Choroid plexus epithelial cell (primary cell): ENCODE measurements around the gene PPP1R14C.

Source experiments
- DNase-seq: peaks from one replicate; pipeline ENCODE4 v3.0.0-alpha.2; 2010; ENCODE audit warnings: low read depth
- H3K4me3 ChIP-seq: 2 replicates; pipeline ENCODE4 v1.5.1; 2011; ENCODE audit warnings: low read depth, mild to moderate bottlenecking, control low read depth, low read length, moderate library complexity
- TF ChIP-seq, protein P1 (sequence below): conservative IDR thresholded peaks from 2 replicates; pipeline ENCODE4 v1.5.1; 2011; ENCODE audit warnings: low read depth, mild to moderate bottlenecking, control low read depth, inconsistent platforms, low read length, moderate library complexity

Gene PPP1R14C

DNA sequence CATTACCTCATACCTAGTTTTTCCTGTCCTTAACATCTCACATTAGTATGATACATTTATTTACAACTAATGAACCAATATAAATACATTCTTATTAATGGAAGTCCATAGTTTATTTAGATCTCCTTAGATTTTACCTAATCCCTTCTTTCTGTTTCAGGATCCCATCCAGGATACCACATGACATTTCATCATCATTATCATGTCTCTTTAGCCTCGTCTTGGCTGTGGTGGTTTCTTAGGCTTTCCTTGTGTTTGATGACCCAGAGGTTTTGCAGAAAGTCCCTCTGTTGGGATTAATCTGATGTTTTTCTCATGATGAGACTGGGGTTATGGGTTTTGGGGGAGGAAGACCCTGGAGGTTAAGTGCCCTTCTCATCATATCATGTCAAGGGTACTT is 136.7 kb downstream of the PPP1R14C start:
- TF ChIP-seq, protein P1, sequence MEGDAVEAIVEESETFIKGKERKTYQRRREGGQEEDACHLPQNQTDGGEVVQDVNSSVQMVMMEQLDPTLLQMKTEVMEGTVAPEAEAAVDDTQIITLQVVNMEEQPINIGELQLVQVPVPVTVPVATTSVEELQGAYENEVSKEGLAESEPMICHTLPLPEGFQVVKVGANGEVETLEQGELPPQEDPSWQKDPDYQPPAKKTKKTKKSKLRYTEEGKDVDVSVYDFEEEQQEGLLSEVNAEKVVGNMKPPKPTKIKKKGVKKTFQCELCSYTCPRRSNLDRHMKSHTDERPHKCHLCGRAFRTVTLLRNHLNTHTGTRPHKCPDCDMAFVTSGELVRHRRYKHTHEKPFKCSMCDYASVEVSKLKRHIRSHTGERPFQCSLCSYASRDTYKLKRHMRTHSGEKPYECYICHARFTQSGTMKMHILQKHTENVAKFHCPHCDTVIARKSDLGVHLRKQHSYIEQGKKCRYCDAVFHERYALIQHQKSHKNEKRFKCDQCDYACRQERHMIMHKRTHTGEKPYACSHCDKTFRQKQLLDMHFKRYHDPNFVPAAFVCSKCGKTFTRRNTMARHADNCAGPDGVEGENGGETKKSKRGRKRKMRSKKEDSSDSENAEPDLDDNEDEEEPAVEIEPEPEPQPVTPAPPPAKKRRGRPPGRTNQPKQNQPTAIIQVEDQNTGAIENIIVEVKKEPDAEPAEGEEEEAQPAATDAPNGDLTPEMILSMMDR: no peak
- DNase-seq: no peak

DNA sequence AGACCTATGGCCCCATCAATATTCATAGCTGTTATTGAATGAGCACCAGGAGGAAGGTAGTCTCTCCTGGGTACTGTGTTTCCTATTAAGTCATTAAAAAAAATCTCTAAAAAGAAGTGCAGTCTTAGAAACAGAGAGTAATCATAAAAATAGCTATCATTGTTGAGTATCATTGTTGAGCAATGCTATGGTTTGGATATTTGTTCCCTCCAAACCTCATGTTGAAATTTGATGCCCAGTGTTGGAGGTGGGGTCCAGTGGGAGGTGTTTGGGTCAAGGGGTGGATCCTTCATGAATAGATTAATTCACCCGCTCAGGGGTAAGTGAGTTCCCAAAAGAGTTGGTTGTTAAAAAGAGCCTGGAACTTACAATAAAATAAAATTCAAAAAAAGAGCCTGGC is 137.9 kb downstream of the PPP1R14C start:
- TF ChIP-seq, protein P1: no peak
- no peak overlapping the region for H3K4me3 ChIP-seq
- no peak for DNase-seq

More for the DNA sequence above, 136.7 kb downstream of the PPP1R14C start:
- H3K4me3 ChIP-seq: no peak overlapping the region

DNA sequence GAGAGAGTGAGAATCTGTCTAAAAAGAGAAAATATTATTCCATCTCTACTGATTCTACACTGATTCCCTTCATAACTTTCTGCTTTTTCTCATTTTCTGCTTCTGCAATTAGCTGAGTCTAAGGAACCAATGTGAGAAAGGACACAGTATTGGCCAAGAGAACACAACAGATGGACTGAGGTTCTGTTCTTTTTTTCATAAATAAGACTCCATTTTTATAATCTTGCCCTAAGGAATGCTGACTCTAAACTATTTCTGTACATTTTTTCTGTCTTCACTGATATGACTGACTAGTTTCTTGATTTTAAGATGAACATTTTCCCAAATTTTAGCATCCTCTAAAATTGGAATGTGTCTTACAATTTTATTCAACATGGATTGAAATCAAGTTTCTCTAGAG is 138.9 kb downstream of the PPP1R14C start:
- no peak for DNase-seq
- TF ChIP-seq, protein P1: no peak
- H3K4me3 ChIP-seq: no peak overlapping the region

DNA sequence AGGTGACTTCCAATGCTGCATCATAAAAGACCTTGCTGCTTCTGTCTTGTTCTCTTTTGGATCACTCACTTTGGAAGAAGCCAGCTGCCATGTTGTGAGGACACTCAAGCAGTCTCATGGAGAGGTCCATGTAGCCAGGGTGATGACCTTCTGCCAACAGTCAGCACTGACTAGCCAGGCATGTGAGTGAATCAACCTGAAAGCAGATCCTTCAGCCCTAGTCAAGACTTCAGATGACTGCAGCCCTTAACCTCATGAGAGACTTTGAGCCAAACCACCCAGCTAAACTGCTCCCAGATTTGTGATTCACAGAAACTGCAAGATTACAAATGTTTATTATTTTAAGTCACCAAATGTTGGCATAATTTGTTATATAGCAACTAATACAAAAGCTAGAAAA is 140.0 kb downstream of the PPP1R14C start:
- no peak for DNase-seq
- no peak overlapping the region for H3K4me3 ChIP-seq
- TF ChIP-seq, protein P1: no peak

DNA sequence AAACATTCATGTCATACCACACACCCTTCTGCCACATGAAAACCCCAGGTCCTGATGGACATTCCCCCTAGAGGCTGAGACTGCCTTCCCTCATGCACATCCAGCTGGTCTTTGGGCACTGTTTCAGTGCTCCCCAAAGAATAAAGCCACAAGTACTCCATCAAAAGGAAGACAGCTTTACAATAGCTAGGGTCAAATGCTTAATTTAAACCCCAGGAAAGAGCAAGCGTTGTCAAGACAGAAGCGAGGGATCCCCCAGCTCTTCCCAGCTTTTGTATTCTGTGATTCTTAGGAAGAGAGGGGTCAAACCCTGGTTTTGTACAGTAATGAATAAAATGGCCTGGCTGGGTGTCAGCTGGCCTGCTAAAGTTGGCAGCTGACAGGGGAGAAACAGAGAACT is 143.6 kb downstream of the PPP1R14C start:
- no peak overlapping the region for H3K4me3 ChIP-seq
- DNase-seq: no peak
- TF ChIP-seq, protein P1: no peak

DNA sequence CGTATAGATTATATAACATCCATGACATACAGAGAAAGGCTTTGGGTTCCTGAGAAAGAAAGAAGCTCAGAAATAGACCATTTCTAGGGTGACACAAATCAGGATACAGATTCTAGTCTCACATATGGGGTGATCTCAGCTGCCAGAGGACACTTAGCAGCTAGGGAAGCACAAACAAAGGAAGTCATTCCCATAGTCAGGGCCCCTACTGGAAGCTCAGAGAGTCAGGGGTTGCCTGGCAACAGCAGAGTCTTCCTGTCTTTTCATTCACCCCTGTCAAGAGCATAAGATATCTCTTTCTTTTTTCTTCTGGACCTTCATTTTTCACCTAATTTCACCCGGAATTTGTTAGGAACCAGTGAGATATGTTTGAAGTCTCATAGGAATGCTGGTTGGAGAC is 144.1 kb downstream of the PPP1R14C start:
- DNase-seq: no peak
- H3K4me3 ChIP-seq: no peak overlapping the region
- TF ChIP-seq, protein P1: no peak

DNA sequence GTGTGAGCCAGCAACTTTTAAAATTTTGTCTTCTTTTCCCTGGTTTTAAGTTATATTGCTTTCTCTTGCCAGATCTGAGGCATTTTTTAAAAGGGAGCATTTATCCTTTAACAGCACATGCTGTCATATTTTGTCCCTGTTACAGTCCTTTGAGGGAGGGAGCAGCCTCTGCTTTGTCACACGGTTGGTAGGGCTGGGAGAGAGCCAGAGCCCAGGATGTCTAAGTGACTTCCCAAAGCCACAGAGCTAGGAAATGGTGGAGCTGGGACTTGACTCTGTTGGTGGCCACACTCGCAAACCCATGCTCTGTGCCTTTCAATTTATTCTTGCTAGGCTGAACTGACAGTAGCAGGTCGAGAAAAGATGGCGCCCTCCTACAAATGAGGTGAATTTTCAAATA is 145.6 kb downstream of the PPP1R14C start:
- TF ChIP-seq, protein P1: no peak
- H3K4me3 ChIP-seq: no peak overlapping the region
- DNase-seq: no peak
